DOHH2 (cell line): ENCODE measurements around the gene GFOD2.

Source experiments
- H3F3A ChIP-seq: fragments of 200-600 bp; sonication (generic), shearing (Covaris generic); 2 replicates; pipeline ENCODE4 v1.6.0; 2016; ENCODE audit warnings: antibody characterized with exemption, mild to moderate bottlenecking; ENCODE audit not compliant: control insufficient read depth, insufficient read depth
- H3K27ac ChIP-seq: fragments of 200-600 bp; sonication (generic); 2 replicates; pipeline ENCODE4 v1.5.1; 2014; ENCODE audit warnings: low read depth, mild to moderate bottlenecking, low read length, moderate library complexity
- H3K27me3 ChIP-seq: fragments of 200-600 bp; sonication (generic); 2 replicates; pipeline ENCODE4 v1.6.1; 2014; ENCODE audit warnings: mild to moderate bottlenecking, low read length, mixed read lengths; ENCODE audit not compliant: control insufficient read depth
- H3K36me3 ChIP-seq: fragments of 200-600 bp; sonication (generic); 2 replicates; pipeline ENCODE4 v1.6.1; 2014; ENCODE audit warnings: mild to moderate bottlenecking, low read length, moderate library complexity, mixed read lengths; ENCODE audit not compliant: control insufficient read depth
- H3K4me1 ChIP-seq: fragments of 200-600 bp; sonication (generic); 2 replicates; pipeline ENCODE4 v1.6.1; 2014; ENCODE audit warnings: mild to moderate bottlenecking, low read length, mixed read lengths; ENCODE audit not compliant: control insufficient read depth
- H3K4me2 ChIP-seq: fragments of 200-600 bp; sonication (generic); 2 replicates; pipeline ENCODE4 v1.6.0; 2014; ENCODE audit warnings: mild to moderate bottlenecking, low read length, moderate library complexity
- H3K4me3 ChIP-seq: fragments of 200-600 bp; sonication (generic); 2 replicates; pipeline ENCODE4 v1.5.1; 2014; ENCODE audit warnings: mild to moderate bottlenecking, low read length, mixed read lengths
- H3K79me2 ChIP-seq: fragments of 200-600 bp; sonication (generic); 2 replicates; pipeline ENCODE4 v1.6.1; 2014; ENCODE audit warnings: mild to moderate bottlenecking, low read length, mixed read lengths; ENCODE audit not compliant: control insufficient read depth
- H3K9me2 ChIP-seq: fragments of 200-600 bp; sonication (generic); replicated peaks from 2 replicates; pipeline ENCODE4 v1.6.1; 2014; ENCODE audit warnings: mild to moderate bottlenecking, low read length, mixed read lengths; ENCODE audit not compliant: control insufficient read depth
- H3K9me3 ChIP-seq: fragments of 200-600 bp; sonication (generic); 2 replicates; pipeline ENCODE4 v1.6.1; 2014; ENCODE audit warnings: antibody characterized with exemption, low read length, mixed read lengths; ENCODE audit not compliant: control insufficient read depth, insufficient read depth
- H4K20me1 ChIP-seq: fragments of 200-600 bp; sonication (generic); 2 replicates; pipeline ENCODE4 v1.6.0; 2014; ENCODE audit warnings: low read depth, mild to moderate bottlenecking, antibody characterized with exemption, low read length, moderate library complexity; ENCODE audit not compliant: control insufficient read depth, insufficient read depth
- EZH2phosphoT487 ChIP-seq: fragments of 200-600 bp; sonication (generic); IDR thresholded peaks from 2 replicates; pipeline ENCODE4 v1.6.1; 2017; ENCODE audit warnings: borderline replicate concordance, mild to moderate bottlenecking, antibody characterized with exemption, low read length, moderate library complexity, mixed read lengths
- TF ChIP-seq, protein P1 (sequence below): fragments of 200-600 bp; sonication (generic); IDR thresholded peaks from one replicate; pipeline ENCODE4 v1.5.1; 2014; ENCODE audit warnings: antibody characterized with exemption, mild to moderate bottlenecking, low read depth, low read length; ENCODE audit not compliant: poor library complexity, severe bottlenecking

The GFOD2 gene

GRCh38 chr16:67749436-67750078 lies 30.4 kb upstream of the GFOD2 start:
- TF ChIP-seq, protein P1, sequence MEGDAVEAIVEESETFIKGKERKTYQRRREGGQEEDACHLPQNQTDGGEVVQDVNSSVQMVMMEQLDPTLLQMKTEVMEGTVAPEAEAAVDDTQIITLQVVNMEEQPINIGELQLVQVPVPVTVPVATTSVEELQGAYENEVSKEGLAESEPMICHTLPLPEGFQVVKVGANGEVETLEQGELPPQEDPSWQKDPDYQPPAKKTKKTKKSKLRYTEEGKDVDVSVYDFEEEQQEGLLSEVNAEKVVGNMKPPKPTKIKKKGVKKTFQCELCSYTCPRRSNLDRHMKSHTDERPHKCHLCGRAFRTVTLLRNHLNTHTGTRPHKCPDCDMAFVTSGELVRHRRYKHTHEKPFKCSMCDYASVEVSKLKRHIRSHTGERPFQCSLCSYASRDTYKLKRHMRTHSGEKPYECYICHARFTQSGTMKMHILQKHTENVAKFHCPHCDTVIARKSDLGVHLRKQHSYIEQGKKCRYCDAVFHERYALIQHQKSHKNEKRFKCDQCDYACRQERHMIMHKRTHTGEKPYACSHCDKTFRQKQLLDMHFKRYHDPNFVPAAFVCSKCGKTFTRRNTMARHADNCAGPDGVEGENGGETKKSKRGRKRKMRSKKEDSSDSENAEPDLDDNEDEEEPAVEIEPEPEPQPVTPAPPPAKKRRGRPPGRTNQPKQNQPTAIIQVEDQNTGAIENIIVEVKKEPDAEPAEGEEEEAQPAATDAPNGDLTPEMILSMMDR: no peak
- TF ChIP-seq EZH2phosphoT487: no peak
- Histone ChIP-seq H3K27me3 (no peaks in the 10 kb centered on the region), H3K9me3 (no peaks in the 10 kb centered on the region), H3K4me2 (peak overlapping the region; percentile 65), H3K36me3 (no peaks in the 10 kb centered on the region), H3K27ac (no peak overlapping the region), H3K79me2 (peaks cover 7% of the 10 kb centered on the region; the same call in 1 of the 2 replicates), H3F3A (peaks cover 6% of the 10 kb centered on the region), H3K9me2 (no peaks in the 10 kb centered on the region), H4K20me1 (no peaks in the 10 kb centered on the region), H3K4me1 (peaks cover 27% of the 10 kb centered on the region), H3K4me3 (peak overlapping the region; percentile 44)

GRCh38 chr16:67748834-67749233 lies 29.7 kb upstream of the GFOD2 start:
- H3K9me3 ChIP-seq: no peaks in the 10 kb centered on the region
- no peaks in the 10 kb centered on the region for H3K9me2 ChIP-seq
- TF ChIP-seq EZH2phosphoT487: no peak
- TF ChIP-seq, protein P1: no peak
- peak overlapping the region; percentile 65 for H3K4me2 ChIP-seq
- no peak overlapping the region for H3K4me3 ChIP-seq
- H3K36me3 ChIP-seq: peaks cover 2% of the 10 kb centered on the region; the same call in 1 of the 2 replicates
- H3K27me3 ChIP-seq: no peaks in the 10 kb centered on the region
- no peaks in the 10 kb centered on the region for H4K20me1 ChIP-seq
- H3K27ac ChIP-seq: no peak overlapping the region
- H3K79me2 ChIP-seq: peaks cover 7% of the 10 kb centered on the region; the same call in 1 of the 2 replicates
- peaks cover 6% of the 10 kb centered on the region for H3F3A ChIP-seq
- peaks cover 27% of the 10 kb centered on the region for H3K4me1 ChIP-seq

DNA sequence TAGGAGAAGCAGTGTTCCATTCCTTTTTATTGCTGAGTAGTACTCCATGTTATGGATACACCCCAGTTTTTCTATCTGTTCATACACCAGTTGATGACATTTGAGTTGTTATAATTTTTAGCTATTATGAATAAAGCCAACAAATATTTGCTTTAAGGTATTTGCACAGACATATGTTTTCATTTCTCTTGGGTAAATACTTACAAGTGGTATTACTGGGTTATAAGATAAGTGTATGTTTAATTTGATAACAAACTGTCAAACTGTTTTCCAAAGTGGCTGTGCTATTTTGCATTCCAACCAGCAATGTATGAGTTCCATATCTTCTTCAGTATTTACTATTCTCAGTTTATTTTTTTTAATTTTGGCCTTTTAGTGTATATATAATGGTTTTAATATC lies 27.7 kb upstream of the GFOD2 start:
- no peaks in the 10 kb centered on the region for H4K20me1 ChIP-seq
- TF ChIP-seq EZH2phosphoT487: no peak
- TF ChIP-seq, protein P1: no peak

More for the DNA sequence above, 27.7 kb upstream of the GFOD2 start:
- Histone ChIP-seq H3K27ac (no peak overlapping the region), H3K79me2 (peaks cover 7% of the 10 kb centered on the region; the same call in 1 of the 2 replicates), H3K4me3 (no peak overlapping the region), H3K4me1 (peaks cover 27% of the 10 kb centered on the region), H3F3A (no peaks in the 10 kb centered on the region), H3K27me3 (no peaks in the 10 kb centered on the region), H3K4me2 (no peak overlapping the region), H3K9me2 (no peaks in the 10 kb centered on the region), H3K9me3 (no peaks in the 10 kb centered on the region), H3K36me3 (peaks cover 3% of the 10 kb centered on the region; the same call in 1 of the 2 replicates)
